GM12878 (cell line): Measurements from ENCODE around the gene DIO1. TPM values are rescaled to one million over a fixed set of nuclear protein-coding genes. Genes with fewer than 3 reads are reported as not detected.

ENCODE experiments used
- ATF3 ChIP-seq: IDR thresholded peaks from 2 replicates; pipeline ENCODE4 v1.6.1; 2011; ENCODE audit warnings: low read depth, mild to moderate bottlenecking, low read length, moderate library complexity, borderline replicate concordance; ENCODE audit errors: extremely low read depth
- BCL11A ChIP-seq: IDR thresholded peaks from 2 replicates; pipeline ENCODE4 v1.6.1; 2011; ENCODE audit warnings: low read depth, low read length
- CEBPZ ChIP-seq: fragments of 150-350 bp; IDR thresholded peaks from 2 replicates; pipeline ENCODE4 v1.6.1; 2016; ENCODE audit warnings: low read depth, low read length
- CHD4 ChIP-seq: fragments of 200-600 bp; sonication (generic); IDR thresholded peaks from 2 replicates; pipeline ENCODE4 v1.6.1; 2016; ENCODE audit warnings: mild to moderate bottlenecking
- DPF2 ChIP-seq: fragments of 450-650 bp; IDR thresholded peaks from 2 replicates; pipeline ENCODE4 v1.6.1; 2017; ENCODE audit warnings: mild to moderate bottlenecking
- FOS ChIP-seq: IDR thresholded peaks from 3 replicates; pipeline ENCODE4 v1.6.1; 2011; ENCODE audit warnings: borderline replicate concordance; ENCODE audit not compliant: insufficient read length; ENCODE audit errors: extremely low read depth
- GABPA ChIP-seq: IDR thresholded peaks from 2 replicates; pipeline ENCODE4 v1.6.1; 2014; ENCODE audit warnings: antibody characterized with exemption, low read depth, mild to moderate bottlenecking, inconsistent platforms
- IKZF2 ChIP-seq, 2 experiments: fragments of 450-650 bp; IDR thresholded peaks; 2 replicates each; pipeline ENCODE4 v1.6.1; 2017; ENCODE audit warnings: mild to moderate bottlenecking in 2 of 2, moderate library complexity in 2 of 2
- NRF1 ChIP-seq: conservative IDR thresholded peaks from 2 replicates; pipeline ENCODE4 v1.6.1; 2011; ENCODE audit warnings: mild to moderate bottlenecking, low read depth, low read length, improper control_type of control experiment
- PKNOX1 ChIP-seq: fragments of 450-650 bp; IDR thresholded peaks from 2 replicates; pipeline ENCODE4 v1.6.1; 2016; ENCODE audit warnings: mild to moderate bottlenecking
- POLR2A ChIP-seq: IDR thresholded peaks from 2 replicates; pipeline ENCODE4 v1.6.1; 2011; ENCODE audit warnings: low read depth, mild to moderate bottlenecking, low read length
- SIX5 ChIP-seq: IDR thresholded peaks from 2 replicates; pipeline ENCODE4 v1.6.1; 2011; ENCODE audit warnings: mild to moderate bottlenecking, low read depth, low read length, moderate library complexity; ENCODE audit not compliant: severe bottlenecking
- SREBF2 ChIP-seq: IDR thresholded peaks from 2 replicates; pipeline ENCODE4 v1.6.1; 2012; ENCODE audit warnings: mild to moderate bottlenecking, low read length
- USF2 ChIP-seq: IDR thresholded peaks from 2 replicates; pipeline ENCODE4 v1.6.1; 2011; ENCODE audit warnings: low read depth, low read length, improper control_type of control experiment, borderline replicate concordance
- ZBTB33 ChIP-seq: fragments of 450-650 bp; IDR thresholded peaks from 2 replicates; pipeline ENCODE4 v1.6.1; 2017; ENCODE audit warnings: mild to moderate bottlenecking
- ZNF217 ChIP-seq: fragments of 450-650 bp; IDR thresholded peaks from 2 replicates; pipeline ENCODE4 v1.6.1; 2017; ENCODE audit warnings: antibody characterized with exemption, mild to moderate bottlenecking
- ZNF622 ChIP-seq: fragments of 450-650 bp; IDR thresholded peaks from 2 replicates; pipeline ENCODE4 v1.6.1; 2017; ENCODE audit warnings: mild to moderate bottlenecking, inconsistent platforms
- ZNF687 ChIP-seq: fragments of 450-650 bp; IDR thresholded peaks from 2 replicates; pipeline ENCODE4 v1.6.1; 2017; ENCODE audit warnings: mild to moderate bottlenecking, moderate library complexity
- polyA plus RNA-seq, 11 experiments: library from polyadenylated mRNA; depleted of rRNA in 4 of 11; unstranded in 6 of 11; stranded (reverse) in 5 of 11; fragments of >200 nt; fragmentation: Nextera tagmentation in 4 of 11; fragmentation: Illumina TruSeq in 1 of 11; extraction: Ambion mirVana in 4 of 11; extraction: Trizol in 1 of 11; gene quantifications; 1 replicate in 1 of 11; 2 replicates in 10 of 11; pipeline versions ENCODE4 v1.2.1 to v1.2.3, GENCODE V29; 2011 to 2016; ENCODE audit warnings: inconsistent platforms in 2 of 11, missing spikeins in 2 of 11, low read depth in 1 of 11
- total RNA-seq, 4 experiments: library from RNA; depleted of rRNA in 3 of 4; stranded (reverse); fragments of >200 nt in 3 of 4; fragmentation: Illumina TruSeq in 1 of 4; extraction: Trizol in 1 of 4; gene quantifications; 2 replicates each; pipeline versions ENCODE4 v1.2.1 to v1.2.3, GENCODE V29; 2013 to 2021

Gene DIO1
- total and polyA plus RNA-seq, 10 of the 15 experiments (the other 5 are each of a cell fraction or from before 2014, with no cell fraction given), result 0.11 to 0.26 (median 0.12) TPM; not detected in 6

- TF ChIP-seq CEBPZ (no peak), USF2 (no peak), SREBF2 (no peak), ZNF687 (peak; percentile 48; the same call in 1 of the 2 replicates), NRF1 (peak; percentile 74), ZNF217 (no peak), POLR2A (peak; percentile 76), BCL11A (no peak), GABPA (no peak), ATF3 (no peak), DPF2 (peak; percentile 41; the same call in 1 of the 2 replicates), PKNOX1 (no peak), SIX5 (no peak), FOS (no peak), ZBTB33 (no peak), IKZF2 (IDR thresholded peaks at IDR 0.05) (peak in 1 of 2 experiments; percentile 46; a peak in 2 of 4 replicates), CHD4 (no peak), ZNF622 (no peak)
Measured at GRCh38 chr1:53946252-53947171, 52.5 kb downstream of the DIO1 start, which contains the start of gene LRRC42 (continued).
